ENCODE results near the gene CD160. TPM values are rescaled to one million over a fixed set of nuclear protein-coding genes. Genes with fewer than 3 reads are reported as not detected.

CD160 gene
- total RNA-seq, 1 donor from 2014 or later: not detected

DNA sequence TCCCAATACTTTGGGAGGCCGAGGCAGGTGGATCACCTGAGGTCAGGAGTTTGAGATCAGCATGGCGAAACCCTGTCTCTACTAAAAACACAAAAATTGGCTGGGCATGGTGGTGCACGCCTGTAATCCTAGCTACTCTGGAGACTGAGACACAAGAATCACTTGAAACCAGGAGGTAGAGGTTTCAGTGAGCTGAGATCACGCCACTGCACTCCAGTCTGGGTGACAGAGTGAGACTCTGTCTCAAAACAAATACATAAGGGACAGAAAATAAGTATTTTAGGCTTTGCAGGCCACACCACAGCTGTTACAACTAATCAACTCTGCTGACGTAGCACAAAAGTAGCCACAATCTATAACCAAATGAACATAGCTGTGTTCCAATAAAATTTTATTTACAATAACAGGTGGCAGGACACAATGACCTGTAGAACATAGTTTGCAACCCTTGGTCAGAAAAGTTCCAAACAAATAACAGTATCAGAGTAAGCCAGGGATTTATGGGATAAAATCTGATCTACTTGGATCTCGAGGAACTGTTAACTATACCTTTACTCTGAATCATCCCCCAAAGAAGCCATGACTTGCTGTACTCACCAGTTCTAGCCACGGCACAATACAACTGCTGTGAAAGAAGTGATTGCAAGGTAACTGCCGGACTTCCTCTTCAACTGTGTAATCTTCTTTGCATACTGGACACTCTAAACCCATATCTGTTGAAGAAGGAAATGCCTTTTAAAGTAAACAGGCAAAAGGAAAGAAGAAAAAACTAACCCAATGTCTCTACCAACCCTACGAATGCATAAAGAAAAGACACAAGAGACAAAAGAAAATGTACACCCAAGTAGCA, 28.3 kb downstream of the CD160 start:
- no peak for TF ChIP-seq CTCF (conservative IDR thresholded peaks at IDR 0.05; ENCODE audit: low read depth, low read length)
- no peak overlapping the region for H3K4me3 ChIP-seq (ENCODE audit: low read depth, low read length)
- DNase-seq (ENCODE audit: low read depth): no peak

GRCh38 chr1:145750426-145750825, 31.1 kb downstream of the CD160 start:
- no peak for TF ChIP-seq CTCF (conservative IDR thresholded peaks at IDR 0.05; ENCODE audit: low read depth, low read length)
- no peak overlapping the region for H3K4me3 ChIP-seq (ENCODE audit: low read depth, low read length)
- DNase-seq (ENCODE audit: low read depth): no peak

GRCh38 chr1:145751491-145752037, 32.3 kb downstream of the CD160 start:
- no peak overlapping the region for H3K4me3 ChIP-seq (ENCODE audit: low read depth, low read length)
- TF ChIP-seq CTCF (conservative IDR thresholded peaks at IDR 0.05; ENCODE audit: low read depth, low read length): no peak
- no peak for DNase-seq (ENCODE audit: low read depth)

- no peak for TF ChIP-seq CTCF (conservative IDR thresholded peaks at IDR 0.05; ENCODE audit: low read depth, low read length)
- DNase-seq (ENCODE audit: low read depth): no peak
Measured at GRCh38 chr1:145757420-145757819, 38.1 kb downstream of the CD160 start.

DNA sequence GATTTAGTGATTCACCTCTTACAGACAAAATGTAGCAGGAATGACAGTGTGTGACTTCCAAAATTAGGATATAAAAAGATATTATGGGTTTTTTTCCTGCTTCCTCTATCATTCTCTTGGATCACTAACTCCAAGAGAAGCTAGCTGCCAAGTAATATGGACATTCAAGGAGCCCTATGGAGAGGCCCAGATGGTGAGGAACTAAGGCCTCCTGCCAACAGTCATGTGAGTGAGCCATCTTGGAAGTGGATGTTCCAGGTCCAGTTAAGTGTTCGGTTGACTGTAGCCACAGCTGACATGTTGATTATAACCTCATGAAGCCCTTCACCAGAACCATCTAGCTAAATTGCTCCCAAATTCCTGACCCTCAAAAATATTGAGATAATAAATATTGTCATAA, 38.8 kb downstream of the CD160 start:
- TF ChIP-seq CTCF (conservative IDR thresholded peaks at IDR 0.05; ENCODE audit: low read depth, low read length): no peak
- H3K4me3 ChIP-seq (ENCODE audit: low read depth, low read length): no peak overlapping the region
- no peak for DNase-seq (ENCODE audit: low read depth)

More at GRCh38 chr1:145757420-145757819, 38.1 kb downstream of the CD160 start:
- H3K4me3 ChIP-seq (ENCODE audit: low read depth, low read length): no peak overlapping the region

GRCh38 chr1:145758575-145758974, 39.3 kb downstream of the CD160 start:
- no peak for DNase-seq (ENCODE audit: low read depth)
- no peak overlapping the region for H3K4me3 ChIP-seq (ENCODE audit: low read depth, low read length)
- no peak for TF ChIP-seq CTCF (conservative IDR thresholded peaks at IDR 0.05; ENCODE audit: low read depth, low read length)

Data from epithelial cell of proximal tubule (primary cell).